ENCODE results near the gene OR10J4. TPM values are rescaled to one million over a fixed set of nuclear protein-coding genes. Genes with fewer than 3 reads are reported as not detected.

The OR10J4 gene
- polyA plus RNA-seq, 2 donors, result not detected

GRCh38 chr1:159474926-159475325 is 42.9 kb downstream of the OR10J4 start:
- Histone ChIP-seq H3K27me3 (ENCODE audit: control insufficient read depth in 1 of 2, insufficient read depth in 2 of 2, low read length in 2 of 2) (no peaks in the 10 kb centered on the region), H3K9me3 (ENCODE audit: control insufficient read depth in 2 of 2, insufficient read depth in 1 of 2, low read depth in 1 of 2, low read length in 1 of 2) (no peaks in the 10 kb centered on the region), H3K4me1 (ENCODE audit: control insufficient read depth in 2 of 2, insufficient read depth in 2 of 2, low read length in 1 of 2) (no peaks in the 10 kb centered on the region), H3K27ac (ENCODE audit: low read depth in 2 of 2, low read length in 1 of 2) (no peak overlapping the region), H3K36me3 (ENCODE audit: control insufficient read depth in 2 of 2, insufficient read depth in 2 of 2, low read length in 1 of 2) (no peaks in the 10 kb centered on the region), H3K4me3 (ENCODE audit: low read depth in 1 of 2, low read length in 2 of 2) (no peak overlapping the region)
- WGBS, 2 donors, result 52 to 62% methylated on average over 1 of the region's 1 CpG

Other genes starting within 250 kb of the OR10J4 start
- gene ACKR1, start 227.3 kb upstream of the OR10J4 start, polyA plus RNA-seq, result 10 to 100 TPM; 11.1 to 35.9 TPM
- gene FCER1A, start 129.9 kb upstream of the OR10J4 start, polyA plus RNA-seq, result 10 to 100 TPM in 1 of 2 donors, 1 to 10 TPM in 1; 4.0 to 20.8 TPM
- gene OR10J1, start 7.5 kb downstream of the OR10J4 start, polyA plus RNA-seq, result not detected
- gene OR10J5, start 103.8 kb downstream of the OR10J4 start, polyA plus RNA-seq, result not detected
- gene APCS, start 155.6 kb downstream of the OR10J4 start, polyA plus RNA-seq, result not detected